Measurements from ENCODE around the gene PLXDC2.
"Not testable (repeated sequence)": the region's sequence is repeated elsewhere in the genome, so short reads cannot be mapped to it uniquely, and the experiment has no call there.

The PLXDC2 gene

DNA sequence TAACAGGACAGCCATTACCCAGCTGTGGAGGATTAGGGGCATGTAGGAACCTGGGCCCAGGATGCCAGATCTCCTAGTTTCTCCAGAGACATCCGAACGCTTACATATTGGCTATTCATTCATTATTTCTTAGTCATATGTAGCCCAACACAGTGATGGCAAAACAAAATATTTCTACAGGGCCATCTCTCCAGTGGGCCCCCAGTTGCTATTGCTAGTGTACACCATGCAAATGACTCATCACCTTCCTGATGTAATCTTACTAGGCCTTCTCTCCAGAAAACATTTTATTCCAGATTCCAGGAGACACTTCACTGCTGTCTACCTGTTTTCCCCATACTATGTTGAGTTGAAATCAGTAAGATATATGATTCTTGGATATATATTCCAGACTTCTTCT, 201.7 kb downstream of the PLXDC2 start:
- H3K27ac ChIP-seq, result no peak overlapping the region
- TF ChIP-seq, protein P1, sequence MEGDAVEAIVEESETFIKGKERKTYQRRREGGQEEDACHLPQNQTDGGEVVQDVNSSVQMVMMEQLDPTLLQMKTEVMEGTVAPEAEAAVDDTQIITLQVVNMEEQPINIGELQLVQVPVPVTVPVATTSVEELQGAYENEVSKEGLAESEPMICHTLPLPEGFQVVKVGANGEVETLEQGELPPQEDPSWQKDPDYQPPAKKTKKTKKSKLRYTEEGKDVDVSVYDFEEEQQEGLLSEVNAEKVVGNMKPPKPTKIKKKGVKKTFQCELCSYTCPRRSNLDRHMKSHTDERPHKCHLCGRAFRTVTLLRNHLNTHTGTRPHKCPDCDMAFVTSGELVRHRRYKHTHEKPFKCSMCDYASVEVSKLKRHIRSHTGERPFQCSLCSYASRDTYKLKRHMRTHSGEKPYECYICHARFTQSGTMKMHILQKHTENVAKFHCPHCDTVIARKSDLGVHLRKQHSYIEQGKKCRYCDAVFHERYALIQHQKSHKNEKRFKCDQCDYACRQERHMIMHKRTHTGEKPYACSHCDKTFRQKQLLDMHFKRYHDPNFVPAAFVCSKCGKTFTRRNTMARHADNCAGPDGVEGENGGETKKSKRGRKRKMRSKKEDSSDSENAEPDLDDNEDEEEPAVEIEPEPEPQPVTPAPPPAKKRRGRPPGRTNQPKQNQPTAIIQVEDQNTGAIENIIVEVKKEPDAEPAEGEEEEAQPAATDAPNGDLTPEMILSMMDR (conservative IDR thresholded peaks at IDR 0.05), result no peak

DNA sequence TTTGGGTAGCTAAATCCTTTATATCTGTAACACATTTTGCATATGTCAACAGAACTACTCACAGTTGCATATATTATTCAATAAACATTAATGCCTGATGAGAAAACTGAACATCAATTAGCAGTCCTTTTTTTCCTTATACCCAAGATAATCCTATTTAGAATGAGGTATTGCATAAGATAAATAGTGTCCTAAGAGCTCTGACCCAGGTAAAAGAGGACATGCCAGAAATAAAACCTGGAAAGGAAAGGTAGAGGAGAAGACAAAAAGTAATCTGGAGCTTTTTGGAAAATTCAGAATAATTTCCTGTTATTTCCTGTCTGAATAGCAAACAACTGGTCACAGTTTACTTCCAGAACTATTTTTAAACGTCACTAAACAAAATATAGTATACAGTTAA, 204.4 kb downstream of the PLXDC2 start:
- no peak overlapping the region for H3K27ac ChIP-seq
- TF ChIP-seq, protein P1 (conservative IDR thresholded peaks at IDR 0.05), result no peak

DNA sequence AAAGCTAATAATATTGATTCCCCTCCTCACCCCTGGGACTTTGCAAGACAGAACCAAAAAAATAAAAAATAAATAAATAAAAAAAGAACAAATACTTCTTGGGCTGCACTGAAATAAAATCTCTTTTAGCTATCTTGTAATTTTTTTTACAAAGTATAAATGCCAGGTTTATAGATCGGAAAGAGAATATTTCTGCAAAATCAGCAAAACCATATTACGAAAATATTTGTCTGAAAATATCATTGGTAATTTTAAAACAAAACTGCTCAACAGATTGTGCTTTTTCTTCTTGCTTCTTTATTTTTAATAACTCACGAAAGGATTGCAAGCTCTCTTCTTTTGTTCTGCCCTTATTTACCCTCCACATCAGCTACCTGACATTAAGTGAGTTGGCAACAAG, 213.3 kb downstream of the PLXDC2 start:
- H3K27ac ChIP-seq, result no peak overlapping the region
- TF ChIP-seq, protein P1 (conservative IDR thresholded peaks at IDR 0.05), result no peak

DNA sequence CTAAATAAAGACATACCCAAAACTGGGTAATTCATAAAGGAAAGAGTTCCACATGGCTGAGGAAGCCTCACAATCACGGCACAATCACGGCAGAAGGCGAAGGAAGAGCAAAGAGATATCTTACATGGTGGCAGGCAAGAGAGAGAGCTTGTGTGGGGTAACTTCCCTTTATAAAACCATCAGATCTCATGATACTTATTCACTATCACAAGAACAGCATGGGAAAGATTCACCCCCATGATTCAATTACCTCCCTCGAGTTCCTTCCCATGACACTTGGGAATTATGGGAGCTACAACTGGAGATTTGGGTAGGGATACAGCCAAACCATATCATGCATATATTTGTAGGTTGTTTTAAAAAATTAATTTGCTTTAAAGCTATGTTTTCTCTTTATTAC, 217.2 kb downstream of the PLXDC2 start:
- H3K27ac ChIP-seq, result no peak overlapping the region
- TF ChIP-seq, protein P1 (conservative IDR thresholded peaks at IDR 0.05), result no peak

DNA sequence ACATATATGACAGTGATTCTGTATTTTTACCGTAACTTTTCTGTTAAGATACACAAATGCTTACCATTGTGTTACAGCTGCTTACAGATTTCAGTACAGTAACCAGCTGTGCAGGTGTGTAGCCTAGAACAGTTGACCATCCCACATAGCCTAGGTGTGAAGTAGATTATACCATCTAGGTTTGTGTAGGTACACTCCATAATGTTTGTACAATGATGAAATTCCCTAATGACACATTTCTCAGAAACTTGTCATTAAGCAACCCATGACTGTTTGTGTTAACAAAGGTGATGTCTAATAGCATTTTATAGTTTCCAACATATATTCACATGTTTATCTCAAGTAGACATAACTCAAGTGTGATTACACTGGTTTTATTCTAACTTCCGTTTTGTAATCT, 218.5 kb downstream of the PLXDC2 start:
- no peak overlapping the region for H3K27ac ChIP-seq
- TF ChIP-seq, protein P1 (conservative IDR thresholded peaks at IDR 0.05), result no peak

DNA sequence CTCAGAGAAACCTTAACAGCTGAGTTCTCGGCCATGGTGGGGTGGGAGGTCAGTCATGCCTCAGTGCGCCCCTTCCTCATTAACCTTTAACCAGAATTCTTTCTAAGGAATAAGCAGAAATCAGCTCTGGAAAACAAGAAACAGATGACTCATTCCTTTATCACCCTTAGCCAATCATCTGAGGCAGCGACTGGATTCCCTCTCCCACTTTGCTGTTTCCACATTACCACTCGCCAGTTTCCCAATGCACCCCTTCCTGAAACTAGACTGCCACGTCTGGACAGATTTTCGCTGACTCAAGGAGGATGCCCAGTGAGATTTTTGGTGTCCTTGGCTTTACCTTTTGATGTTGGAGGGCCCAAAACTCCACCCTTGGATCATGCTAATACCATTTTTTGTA, 223.8 kb downstream of the PLXDC2 start:
- TF ChIP-seq, protein P1 (conservative IDR thresholded peaks at IDR 0.05), result no peak
- H3K27ac ChIP-seq, result no peak overlapping the region

DNA sequence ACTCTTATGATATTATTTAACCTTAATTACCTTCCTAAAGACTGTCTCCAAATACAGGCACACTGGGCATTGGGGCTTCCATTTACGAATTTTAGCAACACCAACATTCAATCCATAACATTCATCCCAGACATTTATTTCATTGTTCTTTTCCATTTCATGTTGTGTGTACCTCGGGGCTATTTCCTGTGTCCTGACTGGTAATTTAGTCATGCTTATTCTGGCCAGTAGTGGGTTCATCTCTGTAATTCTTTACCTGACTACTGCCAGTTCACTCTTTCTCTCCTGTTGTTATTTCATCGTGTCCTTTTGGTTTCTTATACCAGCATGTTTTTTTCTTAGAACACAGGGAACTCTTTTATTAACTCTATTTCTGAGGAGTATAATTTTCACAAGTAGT, 225.7 kb downstream of the PLXDC2 start:
- TF ChIP-seq, protein P1 (conservative IDR thresholded peaks at IDR 0.05), result no peak
- H3K27ac ChIP-seq, result no peak overlapping the region

DNA sequence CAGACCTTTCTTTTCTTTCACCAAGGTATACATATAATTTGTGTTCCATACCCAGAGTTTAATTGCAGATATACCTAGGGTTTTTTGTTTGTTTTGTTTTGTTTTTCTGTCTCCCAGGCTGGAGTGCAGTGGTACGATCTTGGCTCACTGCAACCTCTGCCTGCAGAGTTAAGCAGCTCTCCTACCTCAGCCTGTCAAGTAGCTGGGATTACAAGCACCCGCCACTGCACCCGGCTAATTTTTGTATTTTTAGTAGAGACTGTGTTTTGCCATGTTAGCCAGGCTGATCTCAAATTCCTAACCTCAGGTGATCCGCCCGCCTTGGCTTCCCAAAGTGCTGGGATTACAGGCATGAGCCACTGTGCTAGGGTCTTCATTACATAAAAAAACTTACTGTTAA, 228.9 kb downstream of the PLXDC2 start:
- H3K27ac ChIP-seq, result not testable (repeated sequence)
